ENCODE results near the gene BCAS4.
"Not testable (repeated sequence)": the region's sequence is repeated elsewhere in the genome, so short reads cannot be mapped to it uniquely, and the experiment has no call there.

BCAS4 gene

GRCh38 chr20:50876063-50876685 lies 81.3 kb downstream of the BCAS4 start:
- DNase-seq (ENCODE audit: low read depth in 2 of 2): no peak

DNA sequence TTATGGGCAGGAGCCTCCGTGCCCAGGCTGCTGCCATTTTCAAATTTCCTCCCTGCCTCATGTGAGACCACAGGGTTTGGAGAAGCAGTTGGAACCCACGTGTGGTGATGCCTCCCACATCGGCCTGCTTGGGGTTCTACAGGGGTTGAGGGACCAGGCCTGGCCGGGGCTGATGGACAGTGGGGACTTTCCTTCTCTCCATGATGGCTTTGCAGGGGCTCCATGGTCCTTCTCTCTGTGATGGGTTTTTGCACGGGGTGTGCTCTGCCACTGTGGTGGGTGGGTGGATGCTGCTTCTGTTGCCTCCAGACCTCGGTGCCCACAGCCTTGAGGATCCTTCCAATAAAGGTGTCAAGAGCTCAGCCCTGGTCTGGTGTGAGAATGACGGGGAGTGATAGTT lies 82.0 kb downstream of the BCAS4 start:
- no peak for DNase-seq (ENCODE audit: low read depth in 2 of 2)

DNA sequence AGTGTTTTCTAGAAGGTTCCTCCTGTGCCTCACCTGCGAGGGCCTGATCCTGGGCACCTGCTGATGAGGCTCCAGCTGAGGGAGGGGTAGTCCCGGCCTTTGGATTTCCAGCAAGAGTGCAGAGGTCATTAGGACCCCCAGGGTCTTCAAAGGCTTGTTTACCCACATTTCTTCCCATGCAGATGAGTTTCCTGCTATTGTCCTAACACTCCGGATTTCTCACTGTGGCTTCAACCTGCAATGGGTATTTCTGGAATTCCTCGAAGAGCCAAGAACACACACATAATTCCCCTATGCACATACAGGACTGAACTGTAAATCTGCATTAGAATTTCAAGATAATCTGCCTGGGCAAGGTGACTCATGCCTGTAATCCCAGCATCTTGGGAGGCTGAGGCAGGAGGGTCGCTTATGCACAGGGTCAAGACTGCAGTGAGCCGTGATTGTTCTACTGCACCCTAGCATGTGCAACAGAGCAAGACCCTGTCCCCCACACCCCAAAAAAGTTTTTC lies 82.4 kb downstream of the BCAS4 start:
- no peak for DNase-seq (ENCODE audit: low read depth in 2 of 2)

GRCh38 chr20:50879649-50880550 lies 85.0 kb downstream of the BCAS4 start:
- DNase-seq (ENCODE audit: low read depth in 2 of 2): no peak

DNA sequence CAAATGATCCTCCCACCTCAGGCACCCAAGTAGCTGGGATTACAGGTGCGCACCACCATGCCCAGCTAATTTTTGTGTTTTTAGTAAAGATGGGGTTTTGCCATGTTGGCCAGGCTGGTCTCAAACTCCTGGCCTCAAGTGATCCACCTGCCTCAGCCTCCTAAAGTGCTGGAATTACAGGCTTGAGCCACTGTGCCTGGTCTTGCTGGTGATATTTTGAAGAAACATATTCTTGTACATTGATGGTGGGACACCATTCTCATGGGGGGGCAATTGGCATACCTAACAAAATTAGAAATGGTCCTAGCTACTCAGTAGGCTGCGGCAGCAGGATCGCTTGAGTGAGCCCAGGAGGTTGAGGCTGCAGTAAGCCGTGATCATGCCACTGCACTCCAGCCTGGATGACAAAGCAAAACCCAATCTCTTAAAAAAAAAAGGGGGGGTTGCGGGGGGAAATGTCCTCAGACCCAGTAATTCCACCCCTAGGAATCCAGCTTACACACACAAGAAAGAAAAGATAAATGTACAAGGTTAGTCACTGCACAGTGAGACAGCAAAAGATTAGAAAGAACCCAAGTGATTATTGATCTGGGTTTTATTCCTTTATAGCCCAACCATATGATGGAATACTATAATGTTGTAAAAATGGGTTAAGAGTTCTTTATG lies 87.0 kb downstream of the BCAS4 start:
- not testable (repeated sequence) for DNase-seq (ENCODE audit: low read depth in 2 of 2)

GRCh38 chr20:50883856-50884255 lies 89.0 kb downstream of the BCAS4 start:
- DNase-seq (ENCODE audit: low read depth in 2 of 2): no peak

- no peak for DNase-seq (ENCODE audit: low read depth in 2 of 2)
These were observed 90.2 kb downstream of the BCAS4 start for GRCh38 chr20:50885068-50885467.

GRCh38 chr20:50885781-50886180 lies 90.9 kb downstream of the BCAS4 start:
- no peak for DNase-seq (ENCODE audit: low read depth in 2 of 2)

DNA sequence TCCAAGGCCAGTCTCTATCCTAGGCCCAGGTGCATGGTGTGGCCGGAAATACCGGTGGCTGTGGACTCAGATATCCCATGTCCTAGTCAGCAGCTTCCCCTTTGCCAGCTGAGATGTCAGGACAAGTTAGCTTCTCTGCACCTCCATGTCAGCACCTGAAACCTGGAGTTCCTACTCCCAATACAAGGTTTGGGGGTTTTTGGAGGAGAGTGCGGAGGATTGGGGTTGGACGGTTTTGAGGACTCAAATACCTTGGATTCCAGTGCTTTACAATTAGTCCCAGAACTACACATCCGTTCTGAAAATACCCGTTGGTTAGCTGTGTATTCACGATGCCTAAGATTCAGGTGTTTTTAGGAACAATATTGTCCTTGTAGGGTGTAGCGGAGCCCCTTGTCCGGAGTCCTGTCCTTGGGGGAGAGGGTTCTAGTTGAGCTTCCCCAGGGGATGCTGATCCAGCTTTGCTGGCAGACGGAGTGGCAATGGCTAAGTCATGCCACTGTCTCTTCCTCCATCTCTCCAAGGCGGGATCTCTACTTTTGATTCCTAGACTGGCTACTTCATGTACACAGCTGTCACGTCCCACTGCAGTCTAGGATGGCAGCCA lies 91.4 kb downstream of the BCAS4 start:
- DNase-seq (ENCODE audit: low read depth in 2 of 2): no peak

DNA sequence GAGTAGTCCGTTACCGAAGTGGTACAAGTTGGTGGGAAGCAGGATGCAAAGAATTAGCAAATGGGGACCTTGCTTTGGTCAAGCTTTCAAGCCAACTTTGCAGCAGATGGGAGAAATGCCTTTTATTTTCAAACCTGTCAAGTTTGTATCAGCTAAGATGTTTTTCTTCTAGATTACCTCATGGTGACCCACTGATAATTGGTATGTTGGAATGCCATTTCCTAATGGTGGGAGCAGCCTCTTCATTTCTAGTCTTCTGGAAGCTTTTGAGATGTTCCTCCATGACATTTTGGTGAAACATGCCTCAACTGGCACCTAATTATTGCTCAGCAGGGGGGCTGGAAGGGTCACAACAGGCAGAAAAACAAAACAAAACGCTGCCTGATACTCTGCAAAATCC lies 92.7 kb downstream of the BCAS4 start:
- DNase-seq (ENCODE audit: low read depth in 2 of 2): no peak

DNA sequence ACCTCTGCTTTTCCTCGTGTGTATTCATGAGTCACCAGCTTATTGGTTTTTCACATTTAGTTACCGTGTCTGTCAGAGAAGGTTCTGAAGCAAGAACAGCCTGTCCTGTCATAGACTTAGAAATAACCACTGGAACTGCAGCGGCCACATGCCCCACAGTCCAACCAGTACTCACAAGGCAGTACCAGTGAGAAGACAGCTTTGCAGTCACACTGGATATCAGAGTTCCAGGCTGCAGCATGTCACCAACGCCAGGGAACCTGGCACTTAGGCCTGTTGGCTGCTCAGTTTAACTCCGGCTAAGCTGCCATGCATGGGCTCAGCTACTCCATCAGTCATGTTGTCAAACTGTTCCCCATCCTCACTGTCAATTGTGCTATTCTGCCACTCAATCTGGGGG lies 96.3 kb downstream of the BCAS4 start:
- no peak for DNase-seq (ENCODE audit: low read depth in 2 of 2)

DNA sequence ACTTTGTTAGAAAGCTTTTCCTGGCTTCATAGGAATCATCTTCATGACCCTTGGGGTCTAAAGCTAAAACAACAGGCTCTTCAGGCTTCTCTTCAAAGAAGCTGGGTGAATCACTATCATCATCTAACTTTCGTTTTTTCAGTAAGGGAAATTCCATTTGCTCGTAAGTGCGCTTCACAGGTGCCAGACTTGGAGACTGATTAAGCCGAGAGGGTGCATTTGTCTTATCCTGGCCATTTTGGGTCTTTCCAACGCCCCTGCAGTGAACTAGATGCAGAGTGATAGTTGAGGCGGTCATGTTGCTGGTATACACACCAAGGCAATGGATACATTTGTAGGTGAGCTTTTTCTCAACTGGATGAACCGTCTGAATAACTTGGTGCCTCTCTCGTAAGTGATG lies 97.5 kb downstream of the BCAS4 start:
- no peak for DNase-seq (ENCODE audit: low read depth in 2 of 2)

DNA sequence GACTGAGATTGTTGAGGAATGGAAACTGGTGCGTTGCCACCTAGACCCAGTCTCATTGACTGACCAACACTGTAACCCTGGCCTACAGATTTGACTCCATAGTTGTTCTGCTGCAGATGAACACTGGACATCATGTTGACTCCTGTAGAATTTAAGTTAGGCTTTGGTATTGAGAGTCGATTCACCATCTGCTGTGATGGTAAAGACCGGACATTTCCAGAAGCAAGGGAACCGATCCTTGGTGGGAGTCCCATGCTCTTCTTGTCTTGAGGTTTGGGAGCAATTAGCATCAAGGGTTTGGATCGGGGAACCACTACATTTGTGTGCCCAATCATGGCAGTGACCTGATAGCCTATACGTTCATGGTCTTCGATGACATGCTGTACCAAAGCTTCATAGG lies 98.8 kb downstream of the BCAS4 start:
- no peak for DNase-seq (ENCODE audit: low read depth in 2 of 2)

DNA sequence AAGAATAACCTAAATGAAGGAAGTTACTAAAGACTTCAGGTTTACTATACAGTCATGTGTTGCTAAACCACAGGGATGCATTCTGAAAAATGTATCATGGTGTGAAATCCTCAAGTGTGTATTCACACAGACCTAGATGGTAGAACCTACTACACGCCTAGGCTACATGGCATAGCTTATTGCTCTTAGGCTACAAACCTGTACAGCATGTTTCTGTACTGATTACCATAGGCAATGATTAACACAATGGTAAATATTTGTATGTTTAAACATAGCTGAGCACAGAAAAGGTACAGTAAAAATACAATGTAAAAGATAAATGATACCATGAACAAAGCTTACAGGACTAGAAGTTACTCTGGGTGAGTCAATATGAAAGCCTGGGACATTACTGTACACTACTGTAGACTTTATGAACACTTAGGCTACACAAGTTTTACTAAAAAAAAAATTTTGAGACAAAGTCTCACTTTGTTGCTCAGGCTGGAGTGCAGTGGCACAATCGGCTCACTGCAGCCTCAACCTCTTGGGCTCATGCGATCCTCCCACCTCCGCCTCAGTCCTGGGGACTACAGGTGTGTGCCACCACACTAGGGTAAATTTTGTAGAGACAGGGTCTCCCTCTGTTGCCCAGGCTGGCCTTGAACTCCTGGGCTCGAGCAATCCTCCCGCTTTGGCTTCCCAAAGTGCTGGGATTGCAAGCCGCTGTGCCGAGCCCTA lies 100.4 kb downstream of the BCAS4 start:
- no peak for DNase-seq (ENCODE audit: low read depth in 2 of 2)

GRCh38 chr20:50898475-50898874 lies 103.6 kb downstream of the BCAS4 start:
- DNase-seq (ENCODE audit: low read depth in 2 of 2): no peak

DNA sequence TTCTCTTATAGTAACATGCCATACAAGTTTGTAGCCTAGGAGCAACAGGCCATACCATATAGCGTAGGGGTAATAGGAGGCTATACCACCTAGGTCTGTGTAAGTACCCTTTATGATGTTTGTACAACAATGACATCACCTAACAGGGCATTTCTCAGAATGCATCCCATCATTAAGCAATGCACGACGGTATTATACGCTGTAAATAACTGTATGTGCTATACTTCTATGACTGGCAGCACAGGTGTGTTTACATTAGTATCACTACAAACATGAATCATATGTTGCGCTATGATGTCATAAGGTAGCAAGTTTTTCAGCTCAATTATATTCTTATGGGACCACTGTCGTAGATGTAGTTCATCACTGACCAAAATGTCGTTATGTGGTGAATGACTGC lies 105.4 kb downstream of the BCAS4 start:
- no peak for DNase-seq (ENCODE audit: low read depth in 2 of 2)

GRCh38 chr20:50901301-50901700 lies 106.4 kb downstream of the BCAS4 start:
- no peak for DNase-seq (ENCODE audit: low read depth in 2 of 2)

DNA sequence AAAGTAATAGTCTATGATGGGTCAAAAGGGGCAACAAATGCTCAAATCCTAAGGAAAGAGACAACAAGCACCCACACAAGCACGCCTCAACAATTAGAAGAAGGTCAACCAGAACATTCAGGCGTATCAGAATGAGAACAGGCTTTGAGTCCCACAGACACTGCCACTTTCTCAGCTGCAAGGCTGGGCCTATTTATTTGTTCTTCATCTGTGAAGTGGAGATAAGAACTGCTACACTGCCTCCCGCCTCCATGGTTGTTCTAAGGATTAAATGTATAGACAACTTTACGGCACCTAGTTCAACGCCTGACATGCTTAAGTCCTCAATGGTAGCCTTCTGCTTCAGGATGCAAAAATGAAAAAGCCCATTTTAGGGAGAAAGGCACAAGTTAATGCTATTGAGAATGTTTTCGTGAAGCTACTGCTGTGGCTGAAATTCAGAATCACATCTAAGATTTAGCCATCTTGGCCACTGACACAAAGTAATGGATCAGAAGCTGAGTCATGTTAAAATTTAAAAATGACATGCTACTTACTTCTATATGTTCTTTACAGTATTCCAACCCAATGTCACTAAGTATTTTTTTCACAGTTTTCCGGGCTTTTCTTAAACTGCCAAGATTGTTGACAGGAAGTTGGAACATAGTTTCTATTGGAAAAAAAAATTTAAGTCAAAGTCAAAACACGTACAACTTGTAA lies 108.6 kb downstream of the BCAS4 start:
- DNase-seq (ENCODE audit: low read depth in 2 of 2): no peak

DNA sequence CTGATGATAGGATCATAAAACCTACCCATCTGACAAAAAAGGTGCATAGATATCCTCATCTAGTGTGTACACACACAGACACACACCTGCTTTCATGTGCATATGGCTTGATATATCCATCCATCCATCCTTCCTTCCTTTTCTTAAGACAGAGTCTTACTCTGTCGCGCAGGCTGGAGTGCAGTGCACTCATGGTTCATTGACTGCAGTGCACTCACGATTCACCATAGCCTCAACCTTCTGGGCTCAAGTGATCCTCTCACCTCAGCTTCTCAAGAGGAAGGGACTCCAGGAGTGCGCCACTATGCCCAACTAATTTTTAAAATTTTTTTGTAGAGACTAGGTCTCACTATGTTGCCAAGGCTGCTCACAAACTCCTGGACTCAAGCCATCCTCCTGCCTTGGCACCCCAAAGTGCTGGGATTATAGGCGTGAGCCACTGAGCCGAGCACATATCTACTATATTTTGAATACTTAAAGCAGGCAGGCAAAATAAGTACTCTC lies 109.3 kb downstream of the BCAS4 start:
- no peak for DNase-seq (ENCODE audit: low read depth in 2 of 2)

DNA sequence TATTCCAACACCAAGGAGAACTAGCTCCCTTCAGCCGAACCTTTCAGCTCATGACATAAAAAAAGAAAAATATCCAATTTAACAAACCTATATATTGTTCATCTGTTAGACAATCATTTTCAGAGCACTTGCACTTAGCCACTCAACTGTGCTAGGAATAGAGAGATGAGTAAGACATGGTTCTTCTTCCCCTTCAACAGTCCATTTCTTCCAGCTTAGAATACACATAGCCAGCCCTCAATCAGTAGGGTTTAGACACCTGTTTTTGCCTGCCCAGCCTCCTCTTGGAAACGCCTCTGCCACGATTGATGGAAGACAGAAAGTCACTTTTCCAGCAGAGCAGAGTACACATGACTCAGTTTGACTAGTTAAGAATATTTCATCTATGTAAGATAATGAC lies 114.6 kb downstream of the BCAS4 start:
- DNase-seq (ENCODE audit: low read depth in 2 of 2): no peak

- no peak for DNase-seq (ENCODE audit: low read depth in 2 of 2)
These were observed 116.2 kb downstream of the BCAS4 start for GRCh38 chr20:50911030-50911429.

Data from activated CD8-positive, alpha-beta memory T cell treated with anti-CD3 and anti-CD28 coated beads for 4 hours (primary cell).